Skeletal muscle satellite cell (primary cell): ENCODE measurements around the gene ENDOG.

ENCODE experiments used
- H3K27me3 ChIP-seq: 2 replicates; pipeline ENCODE4 v1.7.0; 2013; ENCODE audit warnings: low read length; ENCODE audit not compliant: control insufficient read depth, insufficient read depth
- H3K36me3 ChIP-seq: 2 replicates; pipeline ENCODE4 v1.7.0; 2013; ENCODE audit warnings: mild to moderate bottlenecking, control low read depth, low read length; ENCODE audit not compliant: insufficient read depth
- H3K4me1 ChIP-seq: 2 replicates; pipeline ENCODE4 v1.7.0; 2013; ENCODE audit warnings: low read length; ENCODE audit not compliant: control insufficient read depth, insufficient read depth
- H3K4me2 ChIP-seq: 2 replicates; pipeline ENCODE4 v1.7.0; 2013; ENCODE audit warnings: mild to moderate bottlenecking, low read length
- H3K4me3 ChIP-seq: 2 replicates; pipeline ENCODE4 v1.7.0; 2013; ENCODE audit warnings: low read length
- H3K9ac ChIP-seq: 2 replicates; pipeline ENCODE4 v1.7.0; 2013; ENCODE audit warnings: mild to moderate bottlenecking, low read depth, low read length, moderate library complexity
- H3K9me3 ChIP-seq: replicated peaks from 2 replicates; pipeline ENCODE4 v1.7.0; 2013; ENCODE audit warnings: mild to moderate bottlenecking, control low read depth, low read length

Gene ENDOG

GRCh38 chr9:128822407-128823042 is 4.2 kb downstream of the ENDOG start:
- Histone ChIP-seq H3K4me1 (peaks cover 10% of the 10 kb centered on the region), H3K9ac (no peak overlapping the region), H3K36me3 (peaks cover 52% of the 10 kb centered on the region), H3K27me3 (no peaks in the 10 kb centered on the region), H3K9me3 (no peaks in the 10 kb centered on the region), H3K4me3 (no peak overlapping the region), H3K4me2 (no peak overlapping the region)

- peaks cover 11% of the 10 kb centered on the region for H3K4me1 ChIP-seq
- no peak overlapping the region for H3K4me2 ChIP-seq
- no peaks in the 10 kb centered on the region for H3K27me3 ChIP-seq
- H3K9ac ChIP-seq = no peak overlapping the region
- H3K9me3 ChIP-seq = no peaks in the 10 kb centered on the region
- no peak overlapping the region for H3K4me3 ChIP-seq
- H3K36me3 ChIP-seq = peaks cover 55% of the 10 kb centered on the region
Measured at GRCh38 chr9:128823362-128823902, 5.1 kb downstream of the ENDOG start.

GRCh38 chr9:128823903-128824406 is 5.7 kb downstream of the ENDOG start:
- Histone ChIP-seq H3K9me3 (no peaks in the 10 kb centered on the region), H3K4me3 (no peak overlapping the region), H3K4me1 (peaks cover 16% of the 10 kb centered on the region), H3K36me3 (peaks cover 55% of the 10 kb centered on the region), H3K9ac (no peak overlapping the region), H3K27me3 (no peaks in the 10 kb centered on the region), H3K4me2 (no peak overlapping the region)

- Histone ChIP-seq H3K27me3 (no peaks in the 10 kb centered on the region), H3K4me3 (no peak overlapping the region), H3K9me3 (no peaks in the 10 kb centered on the region), H3K4me1 (peaks cover 8% of the 10 kb centered on the region), H3K4me2 (no peak overlapping the region), H3K36me3 (peaks cover 55% of the 10 kb centered on the region), H3K9ac (no peak overlapping the region)
Measured at GRCh38 chr9:128824911-128825310, 6.6 kb downstream of the ENDOG start.

GRCh38 chr9:128825923-128826700 is 7.8 kb downstream of the ENDOG start:
- Histone ChIP-seq H3K27me3 (no peaks in the 10 kb centered on the region), H3K4me2 (no peak overlapping the region), H3K9me3 (no peaks in the 10 kb centered on the region), H3K4me1 (peaks cover 7% of the 10 kb centered on the region), H3K9ac (no peak overlapping the region), H3K4me3 (no peak overlapping the region), H3K36me3 (peaks cover 55% of the 10 kb centered on the region)

GRCh38 chr9:128828267-128828666 is 10.0 kb downstream of the ENDOG start:
- peak overlapping the region; percentile 85 for H3K4me2 ChIP-seq
- H3K4me1 ChIP-seq = peaks cover 7% of the 10 kb centered on the region
- no peaks in the 10 kb centered on the region for H3K9me3 ChIP-seq
- no peaks in the 10 kb centered on the region for H3K27me3 ChIP-seq
- peak overlapping the region; percentile 86 for H3K9ac ChIP-seq
- H3K36me3 ChIP-seq = peaks cover 40% of the 10 kb centered on the region
- H3K4me3 ChIP-seq = peak overlapping the region; percentile 91

- Histone ChIP-seq H3K9me3 (no peaks in the 10 kb centered on the region), H3K27me3 (no peaks in the 10 kb centered on the region), H3K9ac (peak overlapping the region; percentile 86), H3K4me3 (peak overlapping the region; percentile 91), H3K36me3 (peaks cover 42% of the 10 kb centered on the region), H3K4me1 (peaks cover 7% of the 10 kb centered on the region), H3K4me2 (peak overlapping the region; percentile 85)
Measured at GRCh38 chr9:128828719-128829452, 10.6 kb downstream of the ENDOG start.

GRCh38 chr9:128829477-128830251 is 11.4 kb downstream of the ENDOG start, which contains the start of gene SPOUT1:
Gene SPOUT1 (minus strand): TSS chr9:128829794. CDS start chr9:128829780, 14 bp downstream.
- peak within 1 kb of the TSS; percentile 86 for H3K9ac ChIP-seq
- H3K9me3 ChIP-seq = no peaks in the 10 kb centered on the region
- H3K36me3 ChIP-seq = peaks cover 38% of the 10 kb centered on the region
- peak within 1 kb of the TSS; percentile 85 for H3K4me2 ChIP-seq
- no peaks in the 10 kb centered on the region for H3K27me3 ChIP-seq
- peaks cover 7% of the 10 kb centered on the region for H3K4me1 ChIP-seq
- peak within 1 kb of the TSS; percentile 91 for H3K4me3 ChIP-seq

- no peaks in the 10 kb centered on the region for H3K9me3 ChIP-seq
- no peak overlapping the region for H3K9ac ChIP-seq
- H3K4me3 ChIP-seq = no peak overlapping the region
- H3K36me3 ChIP-seq = peaks cover 8% of the 10 kb centered on the region
- H3K27me3 ChIP-seq = no peaks in the 10 kb centered on the region
- H3K4me2 ChIP-seq = no peak overlapping the region
- peaks cover 3% of the 10 kb centered on the region for H3K4me1 ChIP-seq
Measured at GRCh38 chr9:128833696-128834095, 15.4 kb downstream of the ENDOG start.

- Histone ChIP-seq H3K9ac (no peak overlapping the region), H3K27me3 (no peaks in the 10 kb centered on the region), H3K4me1 (no peaks in the 10 kb centered on the region)
Measured at GRCh38 chr9:128835246-128836210, 17.2 kb downstream of the ENDOG start.

More at GRCh38 chr9:128835246-128836210, 17.2 kb downstream of the ENDOG start:
- Histone ChIP-seq H3K4me3 (no peak overlapping the region), H3K4me2 (no peak overlapping the region), H3K36me3 (peaks cover 8% of the 10 kb centered on the region), H3K9me3 (no peaks in the 10 kb centered on the region)
